LoVo (cell line): ENCODE results near the gene KCND1.

Source experiments
- DNase-seq: peaks from one replicate; pipeline ENCODE4 v3.0.0-alpha.2; 2016; ENCODE audit warnings: low spot score

The KCND1 gene

DNA sequence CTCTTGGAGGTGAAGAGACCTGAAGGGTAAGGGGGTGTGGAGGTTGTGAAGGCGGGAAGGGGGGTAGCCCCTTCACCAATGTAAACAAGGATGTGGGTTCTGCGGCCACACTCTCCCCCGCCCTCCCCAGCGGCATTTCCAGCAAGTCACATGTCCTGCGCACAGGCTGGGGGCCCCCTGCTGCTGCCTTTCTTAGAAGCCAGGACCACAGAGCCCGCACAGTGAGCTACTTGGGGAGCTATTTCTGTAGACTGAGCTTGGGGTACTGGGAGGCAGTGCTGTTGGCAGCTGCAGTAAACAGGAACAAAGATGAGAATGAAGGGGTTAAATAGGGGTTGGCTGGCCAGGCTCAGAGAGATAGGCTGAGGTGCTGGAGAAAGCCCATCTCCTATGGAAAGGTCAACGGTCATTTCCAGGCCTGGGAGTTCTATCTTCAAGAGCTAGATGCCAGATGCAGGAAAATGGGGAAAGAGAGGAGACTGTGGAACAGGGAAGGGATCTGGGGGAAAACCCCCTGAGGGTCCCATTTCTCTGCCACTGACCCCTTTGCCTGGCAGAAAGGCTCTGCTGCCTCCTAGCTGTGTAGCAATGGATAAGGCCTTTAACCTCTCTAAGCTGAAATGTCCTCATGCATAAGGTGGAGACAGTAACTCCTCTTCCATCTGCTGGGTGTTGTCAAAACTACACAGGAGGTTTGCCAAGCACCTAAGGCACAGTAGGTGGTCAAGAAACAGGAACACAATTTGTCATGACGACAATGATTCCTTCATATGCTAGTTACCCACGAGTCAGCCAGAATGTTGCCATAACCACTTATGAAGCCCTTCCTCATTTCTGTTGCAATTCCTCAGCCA lies 34.4 kb downstream of the KCND1 start:
- no peak for DNase-seq

DNA sequence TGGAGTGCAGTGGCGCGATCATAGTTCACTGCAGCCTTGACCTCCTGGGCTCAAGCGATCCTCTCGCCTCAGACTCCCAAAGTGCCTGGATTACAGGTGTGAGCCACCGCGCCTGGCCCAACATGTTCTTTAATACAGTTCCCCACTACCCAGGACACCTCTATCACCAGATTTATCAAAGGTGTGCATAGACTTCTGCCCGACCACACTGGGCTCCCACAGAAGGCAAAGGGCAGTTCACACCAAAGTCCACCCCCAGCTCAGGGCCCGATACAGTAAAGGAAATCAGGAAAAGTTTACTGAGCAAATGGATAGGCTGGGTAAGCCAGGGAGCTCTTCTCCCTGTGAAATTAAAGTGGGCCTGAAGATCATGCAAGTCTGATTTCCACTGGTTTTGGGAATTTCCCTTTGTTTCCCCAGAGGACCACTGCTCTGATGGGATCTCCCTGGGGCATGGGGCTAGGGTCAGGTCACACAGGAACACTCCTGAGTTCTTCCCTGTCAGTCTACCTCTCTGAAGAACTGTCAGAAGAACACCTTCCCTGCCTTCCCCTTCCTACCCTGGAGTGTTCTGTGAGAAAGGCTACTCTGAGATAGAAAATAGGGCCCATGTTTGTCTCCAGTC lies 35.1 kb downstream of the KCND1 start:
- DNase-seq = no peak

DNA sequence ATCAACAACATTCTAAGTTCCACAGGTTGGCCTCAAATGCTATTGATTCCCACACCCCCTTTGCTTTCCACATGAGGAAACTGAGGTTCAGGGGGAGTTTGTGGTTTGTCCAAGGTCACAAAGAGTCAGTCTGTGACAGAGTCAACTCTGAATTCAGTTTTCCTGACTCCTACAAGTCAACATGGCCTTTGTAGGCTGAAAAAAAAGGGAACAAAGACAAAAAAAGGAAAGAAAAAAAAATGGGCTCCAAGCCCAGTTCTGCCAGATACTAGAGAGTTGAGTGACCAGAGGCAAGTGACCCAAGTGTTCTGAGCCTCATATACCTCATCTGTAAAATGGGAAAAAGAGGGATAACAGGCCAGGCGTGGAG lies 36.4 kb downstream of the KCND1 start:
- no peak for DNase-seq

DNA sequence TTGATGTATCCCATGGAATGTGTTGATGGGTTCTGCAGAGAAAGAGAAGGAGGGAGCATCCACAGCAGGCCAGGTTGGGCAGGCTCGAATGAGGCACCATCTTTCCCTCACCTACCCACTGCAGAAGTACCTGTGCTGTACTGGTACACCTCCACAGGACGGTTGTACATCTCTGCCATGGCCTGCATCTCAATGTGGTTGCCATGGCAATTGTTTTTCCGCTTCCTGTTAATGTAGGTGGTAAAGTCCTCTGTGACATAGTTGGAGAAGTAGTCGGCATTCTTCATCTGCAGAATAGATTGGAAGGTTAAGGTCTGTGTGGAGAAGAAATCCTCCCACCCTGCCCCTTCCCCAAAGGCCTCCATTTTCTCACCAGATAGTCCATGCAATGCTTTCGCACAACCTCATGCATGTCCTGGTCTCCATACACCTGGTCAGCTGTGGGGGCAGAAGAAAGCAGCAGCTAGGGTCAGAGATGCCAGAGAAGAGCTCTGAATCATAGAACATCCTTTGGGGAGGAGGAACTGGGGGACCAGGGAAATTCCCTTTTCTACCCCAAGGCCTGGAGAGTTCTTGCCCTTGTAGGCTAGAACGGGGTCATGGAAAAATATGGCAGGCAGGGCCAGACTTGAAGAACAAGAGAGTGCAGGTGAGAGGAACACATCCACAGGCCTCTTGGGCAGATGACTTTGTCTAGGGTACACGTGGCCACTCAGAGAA lies 36.9 kb downstream of the KCND1 start:
- DNase-seq = no peak

DNA sequence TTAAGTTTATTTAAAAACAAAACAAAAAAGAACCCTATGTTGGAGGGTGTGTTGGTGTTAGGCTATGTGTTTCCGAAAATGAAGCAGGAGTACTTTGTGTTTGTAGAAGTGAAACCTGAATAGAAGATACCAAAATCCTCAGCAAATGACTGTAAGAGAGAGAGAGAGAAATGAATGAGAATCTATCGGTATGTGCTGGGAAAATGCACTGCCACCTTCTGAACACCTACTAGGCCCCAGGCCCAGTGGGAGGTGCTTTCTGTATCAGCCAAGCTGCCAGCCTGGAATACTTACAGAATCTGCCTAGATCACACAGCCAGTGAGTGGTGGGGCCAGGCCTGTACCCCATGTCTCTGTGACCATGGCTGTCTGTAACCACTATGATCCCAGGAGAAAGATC lies 37.9 kb downstream of the KCND1 start:
- DNase-seq = no peak

DNA sequence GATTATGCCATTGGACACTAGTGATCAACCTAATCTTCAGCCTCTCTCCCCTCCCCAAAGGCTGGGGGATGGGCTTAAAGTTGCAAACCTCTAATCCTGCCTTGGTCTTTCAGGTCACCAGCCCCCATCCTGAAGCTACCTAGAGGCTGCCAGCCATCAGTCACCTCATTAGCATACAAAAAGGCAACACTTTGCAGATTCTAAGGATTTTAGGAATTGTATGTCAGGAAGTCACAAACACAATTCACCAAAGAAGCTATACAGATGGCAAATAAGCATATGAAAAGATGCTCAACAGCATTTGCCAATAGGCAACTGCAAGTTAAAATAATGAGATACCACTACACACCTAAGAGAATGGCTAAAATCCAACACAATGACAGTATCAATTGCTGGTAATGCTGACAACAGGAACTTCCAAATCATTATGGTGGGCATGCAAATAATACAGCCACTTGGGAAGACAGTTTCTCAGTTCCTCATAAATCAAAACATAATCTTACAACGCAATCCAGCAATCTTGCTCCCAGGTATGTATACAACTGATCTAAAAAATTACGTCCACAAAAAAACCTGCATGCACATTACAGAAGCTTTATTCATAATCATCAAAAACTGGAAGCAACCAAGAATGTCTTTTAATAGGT lies 43.8 kb downstream of the KCND1 start:
- no peak for DNase-seq

DNA sequence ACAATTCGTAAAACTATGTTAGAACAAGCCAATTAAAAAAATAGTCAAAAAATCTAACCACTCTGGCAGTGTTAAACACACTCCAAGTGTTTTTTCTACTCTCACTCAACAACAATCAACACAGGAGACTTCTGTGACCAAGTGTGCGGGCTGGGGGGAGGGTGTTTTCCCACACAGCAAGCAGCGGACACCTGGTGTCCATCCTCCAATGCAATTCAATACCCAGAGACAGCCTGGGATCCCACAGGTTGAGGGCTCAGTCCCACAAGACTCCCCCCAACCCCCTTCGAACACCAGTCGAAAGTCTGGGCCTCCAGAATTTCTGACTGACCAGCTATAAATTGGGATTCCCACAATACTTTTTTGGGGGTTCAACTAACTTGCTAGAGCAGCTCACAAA lies 44.5 kb downstream of the KCND1 start:
- DNase-seq = no peak

DNA sequence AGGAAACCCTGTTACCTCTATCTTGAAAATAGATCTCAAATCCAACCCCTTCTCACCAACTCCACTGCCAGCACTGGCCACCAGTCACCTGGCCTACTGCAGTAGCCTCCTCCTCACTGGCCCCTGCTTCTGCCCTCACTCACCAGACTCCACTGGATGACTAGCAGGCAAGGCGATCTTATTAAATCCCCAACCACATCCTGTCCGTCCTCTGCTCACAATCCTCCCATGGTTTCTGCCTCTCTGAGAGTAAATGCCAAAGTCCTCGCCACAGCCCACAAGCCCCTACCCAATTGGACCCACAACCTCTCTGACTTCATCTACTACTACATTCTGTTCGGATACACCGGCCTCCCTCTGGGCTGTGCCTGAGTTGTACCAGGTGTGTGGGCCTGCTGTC lies 47.4 kb downstream of the KCND1 start:
- no peak for DNase-seq

DNA sequence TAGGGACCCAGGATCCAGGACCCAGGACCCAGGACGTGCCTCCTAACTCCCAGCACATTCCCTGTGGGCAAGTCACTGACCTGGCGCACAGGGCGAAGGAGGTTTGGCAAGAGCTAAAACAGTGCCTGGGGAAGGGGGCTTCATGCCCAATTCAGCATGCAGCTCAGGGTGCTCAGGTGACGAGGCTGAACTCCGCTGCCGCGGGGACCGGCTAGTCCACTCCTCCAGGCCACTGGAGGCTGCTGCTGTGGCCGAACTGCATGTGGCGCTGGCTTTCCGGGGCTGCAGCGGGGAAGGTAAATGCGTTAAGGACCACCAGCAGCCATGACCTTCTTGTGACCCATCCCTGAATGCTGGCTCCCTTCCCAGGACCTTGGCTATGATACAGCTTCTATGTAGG lies 47.9 kb downstream of the KCND1 start:
- DNase-seq = no peak

DNA sequence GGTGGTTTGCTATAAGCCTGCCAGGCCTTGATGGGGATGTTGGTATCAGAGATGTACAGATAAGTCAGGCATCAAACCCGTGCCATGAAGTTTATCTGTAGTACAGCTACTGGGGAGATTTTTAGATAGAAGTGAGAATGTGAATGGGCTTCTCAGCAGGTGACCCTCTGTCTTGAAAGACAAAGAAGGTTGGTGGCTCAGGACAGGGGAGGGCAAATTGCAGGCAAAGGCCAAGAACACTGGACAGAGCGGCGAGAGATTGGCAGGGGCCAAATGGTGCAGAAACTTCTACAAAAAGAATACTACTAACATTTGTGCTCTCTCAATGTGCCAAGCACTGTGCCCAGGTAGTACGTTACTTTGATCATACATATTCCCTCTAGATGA lies 50.9 kb downstream of the KCND1 start:
- no peak for DNase-seq

DNA sequence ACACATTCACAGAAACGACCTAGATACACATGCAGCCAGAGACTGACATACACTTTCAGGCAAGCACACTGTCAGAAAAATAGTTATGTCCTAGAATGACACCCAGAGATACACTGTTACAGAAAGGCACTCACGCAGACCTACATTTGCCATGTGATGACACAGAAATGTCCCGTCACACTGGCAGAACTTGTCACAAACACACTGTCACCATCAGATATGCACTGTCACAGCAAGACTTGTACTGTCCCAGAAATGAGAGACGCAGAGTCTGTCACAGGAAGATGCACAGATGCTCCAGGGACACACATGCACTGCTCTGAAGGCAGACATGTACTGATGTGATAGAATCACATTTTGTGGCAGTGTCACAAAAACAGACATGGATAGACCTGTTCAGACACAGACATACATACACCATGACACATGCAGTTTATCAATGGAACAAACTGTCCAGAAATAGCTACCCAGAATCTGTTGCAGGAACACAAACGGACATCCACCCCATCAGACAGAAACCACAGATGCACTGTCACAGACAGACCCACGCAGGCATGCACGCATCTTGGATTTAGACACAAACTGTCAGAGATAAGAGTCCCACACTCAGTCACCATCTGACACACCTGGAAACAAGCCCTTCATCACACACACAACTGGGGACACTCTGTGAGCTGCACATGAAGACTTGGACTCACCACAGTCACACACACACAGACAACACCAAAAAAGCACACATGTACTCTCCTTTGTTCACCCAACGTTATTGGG lies 51.5 kb downstream of the KCND1 start:
- no peak for DNase-seq

DNA sequence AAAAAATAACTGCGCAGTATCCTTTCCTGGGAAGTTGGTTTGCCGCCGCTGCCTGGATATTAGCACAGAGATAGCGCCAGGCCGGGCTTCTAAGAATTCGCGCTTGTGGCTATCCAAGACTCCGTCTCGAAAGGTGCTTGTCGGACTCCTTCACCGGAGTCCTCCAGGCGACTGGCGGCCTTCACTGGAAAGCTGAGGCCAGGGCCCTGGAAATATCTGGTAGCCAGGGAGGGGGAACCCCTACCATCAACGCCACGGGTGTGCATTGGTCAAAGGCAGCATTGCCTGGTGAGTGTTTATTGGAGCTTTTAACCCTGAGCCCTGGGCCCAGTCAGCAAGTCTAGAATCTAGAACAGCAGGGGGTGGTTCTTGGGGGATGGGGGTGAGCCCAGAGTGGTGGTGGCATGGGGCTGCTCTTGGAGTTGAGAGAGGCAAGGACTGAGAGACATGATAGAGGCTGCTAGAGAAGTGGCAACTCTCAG lies 52.2 kb downstream of the KCND1 start:
- DNase-seq = no peak

DNA sequence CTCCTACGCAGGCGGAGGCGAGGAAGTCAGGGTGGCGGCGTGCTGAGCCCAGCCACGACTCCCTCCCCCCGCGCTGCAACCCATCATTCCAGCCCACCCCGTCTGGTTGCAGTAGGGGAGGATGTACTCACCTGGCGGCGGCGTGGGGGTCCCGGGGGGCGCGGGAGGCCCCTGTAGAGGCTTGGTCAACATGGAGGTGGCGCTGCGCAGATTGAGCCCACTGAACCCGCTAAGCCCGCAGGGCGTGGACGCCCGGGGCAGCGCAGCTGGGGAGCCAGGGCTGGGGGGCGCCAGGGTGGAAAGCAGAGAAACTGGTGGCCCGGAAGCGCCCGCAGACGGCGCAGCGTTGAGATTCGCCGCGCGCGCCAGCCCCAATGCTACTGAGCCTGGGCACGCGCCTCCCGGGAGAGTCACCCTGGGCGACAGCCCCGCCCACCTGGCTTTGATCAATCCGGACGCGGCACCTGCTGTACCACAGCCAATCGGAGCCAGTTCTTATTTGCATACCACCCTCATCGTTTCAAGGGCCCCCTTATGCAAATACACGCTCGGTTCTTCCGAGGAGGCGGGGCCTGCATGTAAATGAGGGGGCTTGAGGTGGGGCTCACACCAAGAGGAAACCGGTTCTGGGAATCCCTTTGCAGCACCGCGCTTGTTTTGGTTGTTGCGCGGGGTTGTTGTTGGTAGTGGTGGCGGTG lies 52.9 kb downstream of the KCND1 start, which contains the start of gene PIM2:
PIM2 (minus strand) TSS at position 382 of the 698 bp plus-strand sequence; CDS start at position 192, 190 bp downstream.
- DNase-seq = peak; percentile 88

DNA sequence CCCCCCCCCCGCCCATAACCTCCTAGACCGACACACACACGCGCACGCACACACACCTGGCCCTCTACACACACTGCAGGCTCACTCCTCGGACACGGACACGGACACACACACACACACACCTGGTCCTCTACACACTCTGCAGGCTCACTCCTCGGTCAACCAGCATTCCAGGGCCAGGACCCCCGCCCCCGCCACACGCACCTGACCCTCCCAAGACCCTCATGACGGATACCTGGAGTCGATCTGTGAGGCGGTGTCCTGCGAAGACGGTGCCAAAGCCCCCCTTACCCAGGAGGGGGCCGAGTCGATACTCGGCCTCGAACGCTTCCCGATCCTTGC lies 53.4 kb downstream of the KCND1 start:
- no peak for DNase-seq

DNA sequence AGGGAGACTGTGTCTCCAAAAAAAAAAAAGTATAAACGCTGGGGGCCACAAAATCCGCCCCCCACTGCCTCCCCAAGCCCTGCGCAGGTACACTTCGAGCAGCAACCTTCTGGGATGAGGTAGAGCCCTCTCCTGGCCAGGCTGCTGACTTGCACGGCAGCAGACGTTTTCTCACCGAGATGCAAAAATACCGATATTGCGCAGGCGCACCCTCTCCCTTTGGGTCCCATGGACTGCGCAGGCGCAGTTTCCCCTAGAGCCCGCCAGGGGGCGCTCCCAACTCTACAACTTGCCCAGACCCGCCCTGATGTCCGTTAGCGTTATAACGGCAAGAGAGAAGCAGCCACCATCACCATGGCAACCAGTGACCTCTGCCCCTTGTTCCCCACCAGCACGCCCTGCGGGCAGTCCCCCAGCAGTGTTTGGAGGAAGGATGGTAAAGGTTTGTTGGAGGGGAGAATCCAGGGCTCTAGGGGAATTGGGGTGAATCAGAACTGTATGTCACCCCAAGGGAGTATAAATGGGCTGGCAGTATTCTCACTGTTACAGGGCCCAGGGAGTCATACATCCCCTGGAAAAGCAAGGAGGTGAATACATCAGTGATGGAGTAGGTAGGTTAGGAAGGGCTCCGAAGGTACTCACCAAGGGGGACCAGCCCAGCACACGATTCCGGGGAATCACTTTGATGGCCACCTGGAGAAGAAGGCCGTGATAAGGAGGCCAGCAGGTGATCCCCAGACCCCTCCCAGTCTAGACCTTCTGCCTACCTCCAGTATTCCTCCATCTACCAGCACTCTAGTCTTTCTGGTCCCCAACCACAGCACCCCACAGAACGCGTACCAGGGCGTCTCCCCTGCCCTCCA lies 54.3 kb downstream of the KCND1 start:
- DNase-seq = peak; percentile 84

DNA sequence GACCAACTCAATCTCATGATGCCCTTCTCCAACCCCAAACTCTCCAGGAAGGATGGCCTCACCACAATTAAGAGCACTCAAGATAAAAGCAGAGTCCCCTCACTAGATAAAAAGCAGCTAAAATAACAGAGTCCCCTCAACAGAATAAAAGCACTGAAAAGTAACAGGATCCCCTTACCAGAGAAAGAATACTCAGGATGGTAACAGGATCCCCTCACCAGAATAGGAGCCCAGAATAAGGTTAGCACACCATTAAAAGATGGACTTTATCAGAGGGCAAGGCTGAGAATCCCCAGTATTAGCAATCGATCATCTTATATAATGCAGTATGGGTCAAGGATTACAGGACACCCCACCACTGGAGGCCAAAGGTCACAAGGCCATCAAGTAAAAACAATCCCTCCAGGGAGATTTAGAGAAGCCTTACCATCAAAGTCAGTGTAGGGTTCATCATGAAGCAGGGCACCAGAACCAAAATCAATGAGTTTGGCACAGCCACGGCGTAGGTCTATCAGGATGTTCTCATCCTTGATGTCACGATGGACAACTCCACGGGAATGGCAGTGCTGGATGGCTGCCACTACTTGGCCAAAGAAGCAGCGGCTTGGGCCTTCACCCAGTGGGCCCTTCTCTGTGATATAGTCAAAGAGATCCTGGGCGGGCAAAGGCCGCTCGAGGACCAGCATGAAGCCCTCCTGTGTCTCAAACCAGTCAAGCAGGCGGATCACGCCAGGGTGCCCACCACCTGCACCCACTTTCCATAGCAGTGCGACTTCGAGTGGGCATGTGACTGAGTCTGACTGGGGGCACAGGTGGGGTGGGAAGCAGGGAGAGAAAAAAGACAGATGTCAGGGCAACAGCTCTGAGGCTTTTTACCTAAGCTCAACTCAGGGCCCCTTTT lies 56.8 kb downstream of the KCND1 start:
- DNase-seq = no peak

DNA sequence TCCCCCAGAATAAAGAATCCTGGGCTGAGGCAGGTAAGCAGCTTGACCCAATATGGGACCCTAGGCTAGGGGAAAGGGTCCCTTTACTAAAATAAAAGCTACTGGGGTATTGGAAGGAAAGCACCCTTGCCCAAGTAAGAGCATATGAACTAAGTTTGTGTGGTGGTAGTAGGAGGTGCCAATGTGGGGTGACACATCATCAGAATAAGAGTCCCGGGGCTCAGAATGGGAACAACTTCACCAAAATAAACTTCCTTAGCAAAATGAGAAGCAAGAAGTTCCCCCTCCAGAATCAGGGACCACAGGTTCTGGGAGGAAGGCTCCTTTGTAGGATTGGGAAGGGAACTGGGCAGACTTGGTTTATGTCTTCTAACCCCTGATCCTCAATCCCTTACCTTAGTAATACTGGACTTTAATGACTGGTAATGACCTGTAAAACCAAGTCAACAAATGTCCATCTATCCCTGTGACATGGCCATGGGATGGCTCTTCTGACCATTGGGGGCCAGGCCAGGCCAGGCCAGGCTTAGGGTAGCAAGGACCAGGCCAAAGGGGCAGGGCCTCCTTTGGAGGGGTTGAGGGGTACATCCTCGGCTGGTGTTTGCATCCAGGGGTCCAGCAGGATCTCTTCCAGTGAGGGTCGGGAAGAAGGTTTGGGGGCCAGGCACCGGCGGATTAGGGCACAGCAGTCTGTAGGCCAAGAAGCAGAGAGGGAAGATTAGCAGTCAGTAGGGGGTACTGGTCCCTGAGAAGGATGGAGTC lies 57.9 kb downstream of the KCND1 start:
- no peak for DNase-seq
